Measurements from ENCODE around the gene KCNMB2.

DNA sequence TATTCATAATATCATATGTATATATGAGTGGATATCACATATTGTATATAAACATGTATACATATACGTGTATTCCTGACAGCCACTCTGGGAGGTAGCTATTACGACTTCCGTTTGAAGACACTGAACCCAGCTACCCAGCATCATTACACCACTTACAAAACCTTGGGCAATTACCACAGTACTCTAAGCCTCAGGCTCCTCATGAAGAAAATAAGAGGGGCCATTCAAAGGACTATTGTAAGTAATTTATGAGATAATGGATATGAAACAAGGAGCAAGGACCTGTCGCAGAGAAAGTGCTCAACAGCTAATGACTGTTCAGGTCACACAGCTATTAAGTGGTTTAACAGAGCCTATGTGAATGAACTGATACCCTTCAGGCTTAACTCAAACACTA lies 52.4 kb downstream of the KCNMB2 start:
- TF ChIP-seq CTCF (optimal IDR thresholded peaks at IDR 0.05 in 1 of 3, IDR thresholded peaks at IDR 0.05 in 1 of 3, conservative IDR thresholded peaks at IDR 0.05 in 1 of 3; ENCODE audit: extremely low read depth in 1 of 3, insufficient read depth in 2 of 3, low read length in 3 of 3) (no peak), EZH2 (IDR thresholded peaks at IDR 0.05; ENCODE audit: low read length) (no peak)

Measured in keratinocyte (primary cell).